HepG2 (cell line): ENCODE data around the gene BAZ2A. TPM values are rescaled to one million over a fixed set of nuclear protein-coding genes. Genes with fewer than 3 reads are reported as not detected.
A peak's percentile ranks its signal among the peaks of the same experiment; 100 is the strongest.

ENCODE experiments used
- ATAC-seq: fragments of 200-7000 bp; cut with Tn5 transposase; 3 replicates; pipeline ENCODE4 v1.9.1; 2020; ENCODE audit warnings: mild to moderate bottlenecking, moderate library complexity
- BruUV-seq: library from RNA; stranded (reverse); fragments of 400-500 nt; replicated peaks from 2 replicates; lab custom pipeline; 2021; lab: Mats Ljungman, UMichigan
- CTCF ChIA-PET: fragments of 300-600 bp; formaldehyde crosslinking; extraction: SDS; loops from one replicate; lab custom pipeline; 2021; ENCODE audit warnings: low total read pairs, inconsistent platforms, low intra/inter-chr PET ratio; lab: Yijun Ruan, JAX
- POLR2A ChIA-PET: fragments of 350-600 bp; sonication (Branson Sonifier 250); formaldehyde crosslinking; loops from one replicate; lab custom pipeline; 2020; ENCODE audit warnings: antibody characterized with exemption, inconsistent platforms; lab: Yijun Ruan, JAX
- DNase-seq: peaks from one replicate; pipeline ENCODE4 v3.0.0-alpha.2; 2015; ENCODE audit warnings: low spot score
- FAIRE-seq: peaks from 3 replicates; lab custom pipeline; 2011; peaks lifted over from hg19 to GRCh38; lab: Jason Lieb, UNC
- H2AFZ ChIP-seq: one replicate; pipeline ENCODE4 v1.6.1; 2011; ENCODE audit warnings: low read length, inconsistent platforms
- H3K27ac ChIP-seq: fragments of 300-600 bp; 3 replicates; pipeline ENCODE4 v1.8.0; 2011; ENCODE audit warnings: mixed run types, mild to moderate bottlenecking, mixed read lengths, low read length, inconsistent platforms; ENCODE audit not compliant: insufficient read depth; ENCODE audit errors: extremely low read length
- H3K27me3 ChIP-seq, 2 experiments: fragments of 200-600 bp in 1 of 2; 2 replicates in 1 of 2; 3 replicates in 1 of 2; pipeline versions ENCODE4 v1.6.0 to v1.8.0; 2011; ENCODE audit warnings: low read length in 2 of 2, mild to moderate bottlenecking in 2 of 2, moderate library complexity in 2 of 2, inconsistent platforms in 1 of 2; ENCODE audit not compliant: insufficient read depth in 2 of 2, control insufficient read depth in 1 of 2
- H3K36me3 ChIP-seq, 2 experiments: fragments of 200-600 bp in 1 of 2; replicated peaks in 1 of 2; 2 replicates in 1 of 2; 3 replicates in 1 of 2; pipeline versions ENCODE4 v1.5.1 to v1.8.0; 2011; ENCODE audit warnings: low read length in 2 of 2, inconsistent platforms in 1 of 2; ENCODE audit not compliant: insufficient read depth in 2 of 2, control insufficient read depth in 1 of 2
- H3K4me1 ChIP-seq: 2 replicates; pipeline ENCODE4 v1.5.1; 2012; ENCODE audit warnings: low read length, inconsistent platforms; ENCODE audit not compliant: insufficient read depth
- H3K4me2 ChIP-seq: 2 replicates; pipeline ENCODE4 v1.6.0; 2011; ENCODE audit warnings: low read depth, low read length, inconsistent platforms
- H3K4me3 ChIP-seq, 3 experiments: fragments of 200-600 bp in 1 of 3; sonication (generic), shearing (Covaris generic) in 1 of 3; replicated peaks in 1 of 3; 2 replicates each; pipeline ENCODE4 v1.5.1; 2011 to 2016; ENCODE audit warnings: low read length in 3 of 3, inconsistent platforms in 2 of 3, low read depth in 2 of 3, mild to moderate bottlenecking in 2 of 3, control low read depth in 1 of 3, mixed read lengths in 1 of 3; ENCODE audit not compliant: insufficient read depth in 1 of 3
- H3K79me2 ChIP-seq: one replicate; pipeline ENCODE4 v1.6.1; 2011; ENCODE audit warnings: low read length, inconsistent platforms; ENCODE audit not compliant: insufficient read depth
- H3K9ac ChIP-seq: 2 replicates; pipeline ENCODE4 v1.6.0; 2011; ENCODE audit warnings: mild to moderate bottlenecking, low read depth, low read length, inconsistent platforms; ENCODE audit not compliant: insufficient read depth
- H3K9me3 ChIP-seq: 2 replicates; pipeline ENCODE4 v1.5.1; 2012; ENCODE audit warnings: mild to moderate bottlenecking, low read length
- H4K20me1 ChIP-seq: 2 replicates; pipeline ENCODE4 v1.6.0; 2011; ENCODE audit warnings: inconsistent platforms, mild to moderate bottlenecking, low read length, moderate library complexity; ENCODE audit not compliant: insufficient read depth
- CEBPB ChIP-seq: IDR thresholded peaks from 2 replicates; pipeline ENCODE4 v1.6.1; 2011; ENCODE audit warnings: low read depth, low read length, improper control_type of control experiment, borderline replicate concordance
- KLF11 ChIP-seq: IDR thresholded peaks from 2 replicates; pipeline ENCODE4 v1.6.1; 2016; ENCODE audit warnings: missing compliant biosample characterization
- SNAI1 ChIP-seq: sonication (generic); formaldehyde crosslinking; IDR thresholded peaks from 2 replicates; pipeline ENCODE4 v1.5.0; 2020; ENCODE audit warnings: mild to moderate bottlenecking, missing genetic modification reagents, borderline replicate concordance
- TBL1XR1 ChIP-seq: fragments of 150-350 bp; IDR thresholded peaks from 2 replicates; pipeline ENCODE4 v1.6.1; 2014; ENCODE audit warnings: borderline replicate concordance, low read length; ENCODE audit not compliant: partially characterized antibody
- WGBS: methylation state at CpG from one replicate; pipeline ENCODE4 v1.1.6; 2017; ENCODE audit warnings: low lambda C conversion rate; 5-methylcytosine and 5-hydroxymethylcytosine counted together
- in situ Hi-C: cut with HindIII; loops from 2 replicates; pipeline ENCODE4 v1.10.0; 2017; ENCODE audit warnings: low pct_unique_long_range_greater_than_20kb; ENCODE audit not compliant: extremely low pct_ligation_motif_present
- intact Hi-C: fragments of 100-400 bp; cut with micrococcal nuclease; formaldehyde crosslinking; loops from one replicate; pipeline ENCODE4 v1.10.0; 2022; ENCODE audit not compliant: unreplicated experiment
- polyA plus RNA-seq, 8 experiments: library from polyadenylated mRNA; depleted of rRNA in 3 of 8; stranded (reverse) in 7 of 8; unstranded in 1 of 8; fragments of >200 nt; fragmentation: Illumina TruSeq in 4 of 8; extraction: Trizol in 4 of 8; gene quantifications; 2 replicates each; pipeline versions ENCODE4 v1.2.1 to v1.2.3, GENCODE V29; 2011 to 2016; ENCODE audit warnings: low read depth in 4 of 8, missing spikeins in 1 of 8, mixed read lengths in 1 of 8; ENCODE audit not compliant: insufficient read depth in 1 of 8
- total RNA-seq, 5 experiments: library from RNA; depleted of rRNA; stranded (reverse); fragments of >200 nt; fragmentation: Illumina TruSeq; extraction: Trizol; gene quantifications; 2 replicates each; pipeline ENCODE4 v1.2.3, GENCODE V29; 2016; ENCODE audit warnings: low read depth in 1 of 5

BAZ2A gene
- total and polyA plus RNA-seq, 2 of the 13 experiments (the other 11 are each of a cell fraction or from before 2014, with no cell fraction given) = 21.8 to 73.5 TPM

GRCh38 chr12:56644654-56645053 is 14.5 kb upstream of the BAZ2A start:
- H4K20me1 ChIP-seq = peaks cover 15% of the 10 kb centered on the region
- POLR2A ChIA-PET = interaction anchor here (0.9 to 2.8 kb wide), 6 partner anchors 8 to 81 kb away, joined by 3 to 58 read pairs (median 10); partner anchors contain the start of gene NACA

GRCh38 chr12:56641219-56641618 is 11.1 kb upstream of the BAZ2A start:
- no TSS peak for BruUV-seq
- Histone ChIP-seq H4K20me1 (peaks cover 15% of the 10 kb centered on the region), H2AFZ (no peak overlapping the region), H3K4me3 (no peak overlapping the region), H3K79me2 (peaks cover 39% of the 10 kb centered on the region), H3K4me2 (no peak overlapping the region), H3K27me3 (peaks cover 0 to 3% of the 10 kb centered on the region in 2 experiments; a peak in 1 of 5 replicates), H3K4me1 (peaks cover 42% of the 10 kb centered on the region), H3K9me3 (no peaks in the 10 kb centered on the region), H3K9ac (no peak overlapping the region), H3K27ac (no peak overlapping the region), H3K36me3 (peaks cover 14 to 57% of the 10 kb centered on the region in 2 experiments)
- ChIA-PET CTCF (no interaction called here), POLR2A (no interaction called here)
- intact Hi-C loops (loop anchor here (10.0 kb wide), 1 partner anchor 84 kb away; the partner anchor contains the start of gene NACA), in situ Hi-C loops (loop anchor here (10.0 kb wide), 1 partner anchor 84 kb away; the partner anchor contains the start of gene NACA)
- no peak for ATAC-seq
- no peak for DNase-seq
- 97% methylated on average over 6 of the region's 6 CpGs for WGBS
- TF ChIP-seq TBL1XR1 (no peak), CEBPB (0 out of 2 replicates have a peak, but pooled peaks have one; percentile 14)
- FAIRE-seq = no peak

More at GRCh38 chr12:56644654-56645053, 14.5 kb upstream of the BAZ2A start:
- Histone ChIP-seq H3K4me2 (peak overlapping the region; percentile 91), H3K4me1 (peaks cover 35% of the 10 kb centered on the region), H3K4me3 (peak overlapping the region; percentile 75 to 89 (median 77)), H2AFZ (no peak overlapping the region), H3K27me3 (no peaks in the 10 kb centered on the region; a peak in 1 of 5 replicates), H3K9me3 (no peaks in the 10 kb centered on the region), H3K27ac (peak overlapping the region; percentile 82), H3K9ac (peak overlapping the region; percentile 97), H3K79me2 (peaks cover 39% of the 10 kb centered on the region), H3K36me3 (peaks cover 14 to 37% of the 10 kb centered on the region in 2 experiments)
- FAIRE-seq (no peak), ATAC-seq (no peak), DNase-seq (no peak)
- in situ Hi-C loops (loop anchor here (10.0 kb wide), 1 partner anchor 80 kb away; the partner anchor contains the start of gene NACA), intact Hi-C loops (loop anchor here (1.0 to 10.0 kb wide), 3 partner anchors 7 to 80 kb away; partner anchors contain the start of gene NACA)
- WGBS = 48% methylated on average over 4 of the region's 4 CpGs
- CTCF ChIA-PET = no interaction called here
- BruUV-seq = no TSS peak
- 0 out of 2 replicates have a peak, but pooled peaks have one; percentile 14 for TF ChIP-seq SNAI1 (CRISPR knock-in tag)
- no peak for TF ChIP-seq KLF11 (CRISPR knock-in tag)
